GM21367 (cell line): ENCODE data around the gene CPB2.
A peak's percentile ranks its signal among the peaks of the same experiment; 100 is the strongest.

Experiments used
- ATAC-seq: cut with Tn5 transposase; IDR thresholded peaks from one replicate; pipeline ENCODE4 v1.9.1; 2021; ENCODE audit not compliant: unreplicated experiment

The CPB2 gene

GRCh38 chr13:46052319-46053161 lies 52.3 kb downstream of the CPB2 start, which contains the start of gene ZC3H13:
Gene ZC3H13 (minus strand): TSS chr13:46052746. CDS start chr13:46045507, 7,239 bp downstream.
- peak; percentile 99 for ATAC-seq

DNA sequence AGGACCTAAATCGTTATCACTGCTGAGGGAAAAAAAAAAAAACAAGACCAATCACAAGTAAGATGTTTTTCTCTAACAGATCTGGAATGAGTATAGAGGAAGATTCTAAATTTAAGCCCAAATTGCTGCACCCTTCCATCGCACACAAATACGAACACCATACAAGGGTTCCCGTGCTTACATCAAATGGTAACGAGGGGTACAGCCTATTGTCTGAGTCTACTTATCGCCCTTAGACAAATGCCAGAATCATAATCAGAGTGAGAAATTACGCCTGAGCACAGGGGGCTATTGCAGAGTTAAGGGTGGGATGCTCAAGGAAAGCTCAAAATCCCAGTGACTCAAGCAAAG lies 52.9 kb downstream of the CPB2 start:
- ATAC-seq: no peak

DNA sequence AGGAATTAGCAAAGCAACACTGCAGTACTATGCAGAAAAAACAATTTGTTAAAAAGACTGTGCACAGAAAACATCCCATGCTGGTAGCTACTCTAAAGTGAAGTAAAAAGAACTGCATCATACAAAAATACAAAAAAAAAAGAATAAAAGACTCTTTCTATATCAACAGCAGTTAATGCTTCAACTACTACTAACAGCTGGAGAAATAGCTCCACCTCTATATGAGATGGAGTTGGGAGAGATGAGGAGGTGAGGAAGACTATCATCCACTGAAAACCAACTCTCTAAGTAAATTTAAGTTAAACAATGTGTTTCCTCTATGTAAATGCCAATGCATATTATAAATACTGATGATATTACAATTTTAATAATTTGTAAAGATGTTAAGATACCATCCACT lies 54.1 kb downstream of the CPB2 start:
- ATAC-seq: no peak

GRCh38 chr13:46045424-46045823 lies 59.4 kb downstream of the CPB2 start:
- ATAC-seq: no peak

- ATAC-seq: no peak
These were observed 61.2 kb downstream of the CPB2 start for GRCh38 chr13:46043647-46044046.

- no peak for ATAC-seq
These were observed 63.4 kb downstream of the CPB2 start for GRCh38 chr13:46041419-46041839.

DNA sequence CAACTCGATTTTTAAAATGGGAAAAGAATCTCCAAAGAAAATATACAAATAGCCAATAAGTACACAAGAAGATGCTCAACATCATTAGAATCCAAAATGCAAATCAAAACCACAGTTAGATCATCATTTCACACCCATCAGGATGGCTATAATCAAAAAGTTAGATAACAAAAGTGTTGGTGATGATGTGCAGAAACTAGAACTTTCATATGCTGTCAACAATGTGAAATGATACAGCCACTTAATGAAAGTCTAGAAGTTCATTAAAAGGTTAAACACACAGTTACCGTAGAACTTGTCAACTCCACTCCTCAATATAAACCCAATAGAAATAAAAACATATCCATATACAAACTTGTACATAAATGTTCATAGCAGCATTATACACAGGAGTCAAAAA lies 64.1 kb downstream of the CPB2 start:
- ATAC-seq: no peak

DNA sequence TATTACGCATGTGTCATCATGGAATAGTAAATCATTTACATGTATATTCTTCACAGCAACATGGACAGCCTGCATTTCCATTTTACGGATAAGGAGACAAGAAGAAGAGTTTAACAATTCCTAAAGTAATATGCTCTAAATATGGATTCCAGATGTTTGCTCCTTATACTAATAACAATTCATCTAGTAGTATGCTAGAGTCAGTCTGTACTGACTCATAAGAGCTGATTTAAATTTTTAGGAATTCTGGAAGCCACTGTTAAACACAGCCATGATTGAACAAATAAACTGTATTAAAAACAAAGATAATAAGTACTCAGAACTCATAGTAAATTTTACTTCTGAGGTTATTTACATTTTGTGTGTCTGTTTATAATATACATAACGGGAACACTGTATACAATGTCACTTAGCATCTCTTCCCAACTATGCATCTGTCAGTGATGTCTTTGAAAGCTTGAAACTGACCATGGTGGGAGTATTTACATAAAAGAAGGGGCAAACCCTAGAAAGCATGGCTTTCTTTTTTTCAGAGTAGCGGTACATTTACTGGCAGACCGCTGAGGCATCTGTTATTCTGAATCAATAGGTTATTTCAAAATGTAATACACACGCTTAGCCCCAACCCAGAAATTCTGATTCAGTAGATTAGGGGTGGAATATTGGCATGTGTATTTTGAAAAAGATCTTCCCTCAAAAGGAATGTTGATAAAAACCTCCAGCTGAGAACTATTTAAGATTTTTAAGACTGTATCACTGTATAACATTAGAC lies 65.2 kb downstream of the CPB2 start:
- ATAC-seq: no peak

DNA sequence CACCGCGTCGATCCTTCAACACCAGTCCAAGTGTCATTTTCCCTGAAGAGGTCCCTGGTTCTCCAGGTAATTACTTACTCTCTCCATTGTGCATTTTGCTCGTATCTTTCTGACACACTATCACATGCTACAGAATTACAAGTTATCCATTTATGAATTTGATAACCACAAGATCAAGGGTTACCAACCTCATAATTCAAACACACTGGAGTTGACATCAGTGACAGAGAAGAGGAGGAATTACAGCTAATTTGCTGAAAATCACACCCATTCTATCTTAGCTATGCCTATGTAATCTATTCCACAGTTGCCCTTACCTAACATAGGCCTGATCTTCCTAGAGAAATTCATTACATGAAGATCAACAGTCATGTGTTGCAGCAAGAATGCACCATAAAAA lies 66.5 kb downstream of the CPB2 start:
- ATAC-seq: no peak

- no peak for ATAC-seq
These were observed 69.8 kb downstream of the CPB2 start for GRCh38 chr13:46035066-46035465.

DNA sequence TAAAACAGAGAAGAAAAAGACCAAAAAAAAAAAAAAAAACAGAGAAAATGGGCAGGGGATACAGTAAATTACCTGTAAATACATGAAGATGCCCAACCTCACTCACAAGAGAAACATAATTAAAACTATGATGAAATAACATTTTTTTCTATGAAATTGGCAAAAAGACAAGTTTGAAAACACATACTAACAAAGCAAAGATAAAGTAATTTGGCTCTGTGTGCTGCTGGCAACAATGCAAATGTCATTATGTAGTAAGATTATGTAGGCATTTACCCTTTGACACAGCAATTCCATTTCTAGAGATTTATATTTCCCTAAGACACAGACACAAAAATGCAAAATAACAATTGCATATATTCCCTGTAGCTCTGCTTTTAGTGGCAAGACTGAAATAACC lies 72.5 kb downstream of the CPB2 start:
- no peak for ATAC-seq

DNA sequence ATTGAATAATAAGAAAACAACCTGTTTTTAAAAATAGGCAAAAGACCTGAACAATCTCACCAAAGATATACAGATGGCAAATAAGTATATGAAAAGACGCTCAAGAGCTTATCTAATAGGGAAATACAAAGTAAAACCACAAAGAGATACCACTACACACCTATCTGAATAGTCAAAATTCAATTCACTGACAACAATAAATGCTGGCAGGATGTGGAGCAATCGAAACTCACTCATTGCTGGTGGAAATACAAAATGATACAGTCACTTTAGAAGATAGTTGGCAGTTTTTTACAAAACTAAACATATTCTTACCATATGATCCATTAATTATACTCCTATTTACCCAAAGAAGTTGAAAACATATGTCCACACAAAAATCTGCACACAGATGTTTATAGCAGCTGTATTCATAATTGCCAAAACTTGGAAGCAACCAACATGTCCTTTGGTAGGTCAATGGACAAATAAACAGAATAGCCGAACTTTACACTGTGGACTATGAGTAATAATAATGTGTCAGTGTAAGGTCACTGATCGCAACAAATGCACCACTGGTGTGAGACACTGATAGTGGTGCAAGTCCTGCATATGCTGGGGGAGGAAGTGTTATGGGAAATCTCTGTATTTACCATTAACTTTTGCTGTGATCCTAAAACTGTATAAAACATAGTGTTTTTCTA lies 73.1 kb downstream of the CPB2 start:
- ATAC-seq: no peak

GRCh38 chr13:46025157-46025556 lies 79.7 kb downstream of the CPB2 start:
- ATAC-seq: no peak

DNA sequence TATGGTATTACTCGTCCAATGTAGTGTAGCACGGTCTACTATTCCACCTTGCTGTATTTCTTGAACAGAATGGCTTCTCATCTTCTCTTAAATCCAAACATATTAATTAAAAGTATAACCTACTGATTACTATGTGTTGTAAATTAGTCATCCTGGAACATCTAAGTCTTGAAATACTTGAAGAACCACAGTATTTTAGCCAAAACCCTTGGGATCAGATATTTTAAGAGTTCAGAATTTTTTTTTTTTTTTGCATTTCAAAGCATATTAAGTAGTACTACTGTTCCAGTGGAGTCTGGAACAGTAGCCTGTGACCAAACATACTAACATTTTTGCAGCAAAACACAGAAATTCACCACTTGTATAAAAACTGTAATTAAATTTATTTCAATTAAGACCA lies 82.4 kb downstream of the CPB2 start:
- no peak for ATAC-seq

GRCh38 chr13:46016216-46016615 lies 88.6 kb downstream of the CPB2 start:
- no peak for ATAC-seq

DNA sequence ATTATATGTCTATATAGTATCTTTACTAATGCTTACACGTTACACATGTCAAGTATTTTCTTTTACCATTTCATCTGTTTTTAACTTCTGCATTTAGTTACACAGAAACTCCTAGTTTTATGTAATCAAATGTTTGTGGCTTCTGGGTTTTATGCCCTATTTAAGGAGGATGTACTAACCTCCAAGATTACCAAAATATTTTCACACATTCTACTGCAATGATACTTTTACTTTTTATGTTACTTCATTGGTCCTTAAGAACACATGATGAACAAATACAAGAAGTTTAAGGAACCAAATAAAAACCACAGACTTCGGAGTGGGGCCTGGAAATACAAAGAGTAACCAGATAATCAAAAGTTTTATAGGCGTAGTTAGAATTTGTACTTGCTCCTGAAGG lies 89.5 kb downstream of the CPB2 start:
- no peak for ATAC-seq

DNA sequence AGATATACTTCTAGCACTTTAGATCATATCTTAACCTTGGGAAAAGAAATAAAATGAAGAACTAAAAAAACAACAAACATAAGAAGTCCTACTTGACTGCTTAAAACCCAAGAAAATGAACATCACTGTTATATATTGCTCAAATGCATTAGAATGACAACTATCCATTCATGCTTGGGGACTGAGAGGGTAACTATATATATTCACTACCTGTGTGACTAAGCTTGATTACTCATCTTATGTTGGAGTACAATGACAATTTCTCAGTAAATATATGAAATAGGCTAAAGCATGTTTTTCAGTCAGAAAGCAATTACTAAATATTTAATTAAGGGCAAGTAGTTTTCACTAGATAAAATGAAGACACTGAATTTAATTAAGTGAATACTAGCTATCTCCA lies 92.4 kb downstream of the CPB2 start:
- no peak for ATAC-seq

DNA sequence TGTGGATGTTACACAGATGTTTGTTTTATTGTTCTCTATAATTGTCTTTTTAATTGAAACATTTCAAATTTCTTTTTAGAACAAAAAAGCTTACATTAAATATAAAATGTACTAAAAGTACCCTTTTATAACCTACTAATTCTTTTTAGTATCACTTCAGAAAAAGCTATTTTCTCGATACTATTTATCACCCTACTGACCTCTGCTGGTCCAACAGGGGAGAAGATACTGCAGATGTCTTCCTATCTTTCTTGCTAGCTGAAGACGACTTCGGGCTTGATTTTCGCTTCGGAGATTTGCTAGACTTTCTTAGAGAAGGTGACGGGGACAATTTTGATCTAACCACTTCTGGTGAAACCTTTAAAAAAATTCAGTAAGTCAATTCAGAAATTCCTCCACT lies 94.7 kb downstream of the CPB2 start:
- no peak for ATAC-seq

- ATAC-seq: no peak
These were observed 96.2 kb downstream of the CPB2 start for GRCh38 chr13:46008631-46009030.

DNA sequence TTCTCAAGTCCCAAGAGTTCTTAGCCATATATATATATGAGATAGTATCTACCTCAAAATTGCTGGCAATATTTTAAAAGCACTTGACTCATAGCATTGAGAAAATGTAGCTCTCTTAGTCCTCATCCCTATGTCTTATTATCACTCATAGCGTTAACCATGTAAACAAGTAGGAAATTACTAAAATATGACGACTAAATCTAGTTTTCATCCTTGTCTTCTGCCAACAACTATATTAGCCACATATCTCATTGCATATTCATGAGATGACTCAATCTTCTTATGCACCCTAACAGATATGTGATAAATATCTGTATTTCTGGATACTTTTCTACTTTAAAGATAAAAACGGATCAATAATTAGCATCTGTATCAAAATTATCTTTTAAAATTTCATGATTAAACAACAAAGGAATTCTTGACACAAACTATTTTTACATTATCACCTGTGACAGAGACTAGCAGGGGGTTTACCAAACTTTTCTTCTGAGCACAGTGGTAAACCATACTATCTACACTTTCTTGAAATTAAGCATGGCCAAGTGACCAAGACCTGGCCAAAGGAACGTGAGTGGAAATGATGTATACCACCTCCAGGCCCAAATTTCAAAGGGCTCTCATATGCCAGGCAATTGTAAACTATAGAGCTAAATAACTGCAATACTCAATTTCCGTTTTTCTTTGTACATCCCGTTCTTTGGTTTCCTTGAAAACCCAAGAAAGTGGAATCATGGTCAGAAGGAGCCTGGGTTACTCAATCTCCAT lies 98.0 kb downstream of the CPB2 start:
- no peak for ATAC-seq

DNA sequence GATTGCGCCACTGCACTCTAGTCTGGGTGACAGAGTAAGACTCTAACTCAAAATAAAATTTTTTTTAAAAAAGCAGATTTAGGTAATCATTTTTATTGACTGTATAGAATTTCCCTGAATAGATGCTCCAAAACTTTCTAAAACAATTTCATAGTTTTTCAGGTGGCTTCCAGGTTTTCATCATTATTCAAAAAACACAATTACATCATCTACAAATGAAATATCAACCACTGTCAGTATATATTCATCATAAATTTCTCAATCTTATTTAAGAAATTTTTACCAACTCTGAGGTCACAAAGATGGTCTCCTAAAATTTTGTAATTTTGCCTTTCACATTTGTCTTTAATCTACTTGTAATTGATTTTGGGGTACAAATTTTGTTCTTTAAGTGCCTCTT lies 100.3 kb downstream of the CPB2 start:
- no peak for ATAC-seq
